Peyer's patch (tissue), 4 donors: Measurements from ENCODE around the gene C7orf57.

Source experiments
- POLR2A ChIP-seq, 2 donors: fragments of 450-650 bp; IDR thresholded peaks; one replicate each; pipeline ENCODE4 v1.5.1; 2017; ENCODE audit warnings: antibody characterized with exemption in 2 of 2, mild to moderate bottlenecking in 2 of 2, moderate library complexity in 2 of 2
- TF ChIP-seq, protein P1 (sequence below), 6 experiments: fragments of 450-650 bp in 4 of 6; fragments of 200-600 bp in 2 of 6; sonication (generic) in 1 of 6; IDR thresholded peaks; one replicate each; pipeline ENCODE4 v1.5.1; 2017 to 2019; ENCODE audit warnings: antibody characterized with exemption in 6 of 6, mild to moderate bottlenecking in 3 of 6, moderate library complexity in 1 of 6

DNA sequence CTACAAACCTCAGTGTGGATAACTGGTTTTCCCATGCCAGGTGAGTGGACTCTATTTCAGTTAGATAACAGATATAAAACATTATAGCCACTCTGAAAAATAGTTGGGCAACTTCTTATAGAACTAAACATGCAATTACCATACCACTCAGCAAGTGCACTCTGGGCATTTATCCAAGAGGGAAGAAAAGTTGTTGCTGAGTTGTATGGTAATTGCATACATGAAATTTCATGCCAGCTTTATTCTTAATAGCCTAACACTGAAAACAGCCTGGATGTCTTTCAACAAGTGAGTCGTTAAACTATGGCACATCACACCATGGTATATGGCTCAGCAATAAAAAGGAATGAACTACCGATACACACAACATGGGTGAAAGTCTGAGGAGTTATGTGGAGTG lies 43.1 kb downstream of the C7orf57 start:
- TF ChIP-seq, protein P1, sequence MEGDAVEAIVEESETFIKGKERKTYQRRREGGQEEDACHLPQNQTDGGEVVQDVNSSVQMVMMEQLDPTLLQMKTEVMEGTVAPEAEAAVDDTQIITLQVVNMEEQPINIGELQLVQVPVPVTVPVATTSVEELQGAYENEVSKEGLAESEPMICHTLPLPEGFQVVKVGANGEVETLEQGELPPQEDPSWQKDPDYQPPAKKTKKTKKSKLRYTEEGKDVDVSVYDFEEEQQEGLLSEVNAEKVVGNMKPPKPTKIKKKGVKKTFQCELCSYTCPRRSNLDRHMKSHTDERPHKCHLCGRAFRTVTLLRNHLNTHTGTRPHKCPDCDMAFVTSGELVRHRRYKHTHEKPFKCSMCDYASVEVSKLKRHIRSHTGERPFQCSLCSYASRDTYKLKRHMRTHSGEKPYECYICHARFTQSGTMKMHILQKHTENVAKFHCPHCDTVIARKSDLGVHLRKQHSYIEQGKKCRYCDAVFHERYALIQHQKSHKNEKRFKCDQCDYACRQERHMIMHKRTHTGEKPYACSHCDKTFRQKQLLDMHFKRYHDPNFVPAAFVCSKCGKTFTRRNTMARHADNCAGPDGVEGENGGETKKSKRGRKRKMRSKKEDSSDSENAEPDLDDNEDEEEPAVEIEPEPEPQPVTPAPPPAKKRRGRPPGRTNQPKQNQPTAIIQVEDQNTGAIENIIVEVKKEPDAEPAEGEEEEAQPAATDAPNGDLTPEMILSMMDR (IDR thresholded peaks at IDR 0.05), result no peak
- TF ChIP-seq POLR2A (IDR thresholded peaks at IDR 0.05), result no peak
